Measurements from ENCODE around the gene RAD50.

The RAD50 gene

DNA sequence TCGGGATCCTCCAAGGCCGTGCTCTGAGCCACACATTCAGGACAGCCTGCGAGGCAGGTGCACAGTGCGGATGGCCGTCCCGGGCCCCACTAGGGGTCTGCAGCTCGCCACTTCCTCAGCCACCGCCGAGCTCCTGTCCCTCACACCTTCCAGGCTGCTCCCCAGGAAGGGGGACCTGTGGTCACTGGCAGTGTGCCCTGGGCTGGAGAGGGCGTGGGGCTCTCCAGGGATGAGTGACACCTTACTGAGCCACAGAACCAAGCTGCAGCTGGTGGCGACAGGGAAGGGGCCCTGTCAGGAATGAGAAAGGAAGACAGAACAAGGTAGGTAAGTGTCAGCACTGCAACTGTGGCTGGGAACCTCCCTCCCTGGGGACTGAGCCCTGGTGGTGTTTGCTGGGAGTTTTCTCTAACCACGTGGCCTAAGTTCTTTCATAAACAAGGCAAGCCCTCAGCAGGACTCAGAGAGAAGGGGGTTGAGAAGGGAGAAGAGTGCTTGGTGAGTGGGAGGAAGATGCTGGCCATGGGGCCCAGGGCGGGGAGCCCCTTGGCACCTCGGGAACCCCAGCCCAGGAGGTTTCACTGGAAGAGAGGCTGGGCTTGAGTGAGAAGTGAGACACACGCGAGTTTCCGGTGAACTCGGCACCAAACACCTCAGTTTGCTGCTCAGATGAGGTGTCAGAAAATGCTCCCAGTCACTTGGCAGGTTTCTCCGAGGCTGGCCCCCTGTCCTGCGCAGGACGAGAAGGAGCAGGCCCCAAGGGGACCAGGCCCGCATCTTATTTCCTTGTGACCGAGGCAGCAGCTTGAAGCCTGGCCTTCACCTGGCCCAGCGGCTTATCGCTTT, 106.4 kb downstream of the RAD50 start:
- DNase-seq: no peak

GRCh38 chr5:132663771-132664695, 107.3 kb downstream of the RAD50 start:
- DNase-seq: no peak

GRCh38 chr5:132664696-132665209, 108.0 kb downstream of the RAD50 start:
- no peak for DNase-seq

DNA sequence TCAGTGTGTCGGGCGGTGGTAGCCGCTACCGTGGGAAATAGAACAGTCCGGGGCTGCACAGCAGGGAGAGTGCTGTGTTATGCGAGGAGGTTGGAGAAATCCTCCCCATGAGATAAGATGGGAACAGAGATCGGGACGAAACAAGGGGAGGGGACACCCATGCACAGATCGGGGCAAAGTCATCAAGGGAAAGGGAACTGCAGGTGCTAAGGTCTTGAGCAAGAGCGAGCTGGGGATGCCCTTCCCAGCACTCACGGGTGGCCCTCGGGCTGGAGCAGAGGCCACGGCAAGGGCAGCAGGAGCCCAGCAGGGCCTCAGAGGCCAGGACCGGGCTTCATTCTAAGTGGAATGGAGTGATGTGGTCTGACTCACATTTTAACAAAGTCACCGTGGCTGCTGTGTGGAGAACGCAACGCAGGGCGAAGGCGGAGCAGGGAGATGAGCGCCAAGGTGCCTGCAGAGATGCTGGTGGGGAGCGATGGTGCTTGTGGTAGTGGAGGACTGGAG, 108.8 kb downstream of the RAD50 start:
- no peak for DNase-seq

GRCh38 chr5:132666310-132667123, 109.7 kb downstream of the RAD50 start:
- DNase-seq: no peak

DNA sequence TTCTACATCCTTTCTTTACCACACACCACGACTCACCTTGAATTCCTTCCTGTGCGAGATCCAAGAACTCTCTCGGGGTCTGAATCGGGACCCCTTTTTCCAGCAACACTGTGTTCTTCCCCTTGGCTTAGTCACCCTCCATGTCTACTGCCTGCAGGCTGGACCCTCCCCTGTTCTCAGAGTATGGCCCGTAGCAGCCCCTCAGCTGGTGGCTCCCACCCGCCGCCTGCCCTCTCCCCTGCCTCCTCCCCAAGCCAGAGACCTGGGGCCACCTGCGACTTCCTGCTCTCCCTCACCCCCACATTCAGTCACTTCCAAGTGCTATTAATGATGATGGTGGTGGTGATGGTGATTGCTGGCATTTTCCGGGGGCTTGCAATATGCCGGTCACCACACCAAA, 110.5 kb downstream of the RAD50 start:
- no peak for DNase-seq

- no peak for DNase-seq
Observed at GRCh38 chr5:132667761-132668705, 111.3 kb downstream of the RAD50 start.

GRCh38 chr5:132668706-132669454, 112.1 kb downstream of the RAD50 start:
- no peak for DNase-seq

DNA sequence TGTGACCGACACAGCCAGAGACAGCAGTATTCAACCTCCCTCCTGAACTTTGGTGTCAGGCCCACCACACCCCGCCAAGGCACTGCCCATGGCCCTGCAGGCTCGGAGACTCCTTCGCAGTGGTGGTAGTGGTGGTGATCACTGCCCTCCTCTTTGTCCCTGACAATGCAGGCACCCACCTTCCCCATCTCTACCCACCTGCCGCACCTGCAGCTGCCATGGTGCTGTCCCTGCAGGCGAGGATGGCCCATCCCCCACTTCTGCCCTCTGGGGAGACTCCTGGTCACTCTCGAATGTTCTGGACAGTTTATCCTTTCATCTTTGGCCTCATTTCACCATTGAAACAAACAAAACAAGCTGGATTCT, 112.7 kb downstream of the RAD50 start:
- DNase-seq: no peak

DNA sequence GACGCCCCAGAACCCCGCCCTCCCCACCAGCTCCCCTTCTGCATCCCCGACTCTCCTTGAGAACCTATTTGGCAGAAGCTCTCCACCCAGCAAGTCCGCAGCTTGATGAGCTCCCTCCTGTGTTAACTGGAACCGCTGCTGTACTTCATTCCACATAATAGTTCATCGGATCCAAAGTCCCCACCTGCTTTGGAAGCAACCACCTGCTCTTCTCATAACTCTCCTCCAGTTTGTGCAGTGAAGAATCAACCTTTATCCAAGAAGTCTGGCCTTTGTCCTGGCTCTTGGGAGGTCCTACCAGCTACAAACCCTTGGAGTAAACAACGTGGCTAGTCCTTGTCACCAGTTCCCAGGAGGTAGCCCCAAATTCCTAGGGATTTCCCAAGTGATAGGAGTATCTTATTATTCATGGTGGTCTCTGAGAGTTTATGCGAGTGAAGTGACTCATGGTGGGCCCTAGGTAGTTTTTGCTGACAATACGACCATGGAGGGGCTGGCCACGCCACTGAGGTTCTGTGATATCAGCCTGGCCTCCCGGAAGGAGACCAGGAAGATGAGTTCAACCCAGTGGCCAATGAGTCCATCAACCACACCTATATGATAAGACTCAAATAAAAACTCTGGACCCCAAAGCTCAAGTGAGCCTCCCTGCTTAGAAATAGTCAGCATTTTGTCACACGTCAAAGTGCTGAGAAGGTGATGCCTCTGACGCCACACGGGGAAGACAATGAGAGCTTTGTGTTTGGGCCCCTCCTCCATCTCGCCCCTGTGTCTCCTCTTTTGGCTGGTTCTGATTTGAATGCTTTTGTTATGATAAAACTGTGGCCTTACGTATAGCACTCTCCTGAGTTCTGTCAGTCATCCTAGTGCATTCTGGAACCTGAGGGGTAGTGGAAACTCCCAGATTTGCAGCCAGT, 113.4 kb downstream of the RAD50 start:
- no peak for DNase-seq

- no peak for DNase-seq
Observed at GRCh38 chr5:132671000-132671399, 114.2 kb downstream of the RAD50 start.

DNA sequence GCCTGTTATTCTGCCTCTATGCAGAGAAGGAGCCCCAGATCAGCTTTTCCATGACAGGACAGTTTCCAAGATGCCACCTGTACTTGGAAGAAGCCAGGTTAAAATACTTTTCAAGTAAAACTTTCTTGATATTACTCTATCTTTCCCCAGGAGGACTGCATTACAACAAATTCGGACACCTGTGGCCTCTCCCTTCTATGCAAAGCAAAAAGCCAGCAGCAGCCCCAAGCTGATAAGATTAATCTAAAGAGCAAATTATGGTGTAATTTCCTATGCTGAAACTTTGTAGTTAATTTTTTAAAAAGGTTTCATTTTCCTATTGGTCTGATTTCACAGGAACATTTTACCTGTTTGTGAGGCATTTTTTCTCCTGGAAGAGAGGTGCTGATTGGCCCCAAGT, 116.7 kb downstream of the RAD50 start:
- DNase-seq: no peak

- DNase-seq: no peak
Observed at GRCh38 chr5:132673939-132674630, 117.3 kb downstream of the RAD50 start, which contains the start of gene IL4. TSS of gene IL4 (plus strand) at chr5:132673989. CDS start at chr5:132674051, 62 bp downstream.

- no peak for DNase-seq
Observed at GRCh38 chr5:132674671-132675506, 118.1 kb downstream of the RAD50 start.

GRCh38 chr5:132675936-132676689, 119.3 kb downstream of the RAD50 start:
- DNase-seq: no peak

DNA sequence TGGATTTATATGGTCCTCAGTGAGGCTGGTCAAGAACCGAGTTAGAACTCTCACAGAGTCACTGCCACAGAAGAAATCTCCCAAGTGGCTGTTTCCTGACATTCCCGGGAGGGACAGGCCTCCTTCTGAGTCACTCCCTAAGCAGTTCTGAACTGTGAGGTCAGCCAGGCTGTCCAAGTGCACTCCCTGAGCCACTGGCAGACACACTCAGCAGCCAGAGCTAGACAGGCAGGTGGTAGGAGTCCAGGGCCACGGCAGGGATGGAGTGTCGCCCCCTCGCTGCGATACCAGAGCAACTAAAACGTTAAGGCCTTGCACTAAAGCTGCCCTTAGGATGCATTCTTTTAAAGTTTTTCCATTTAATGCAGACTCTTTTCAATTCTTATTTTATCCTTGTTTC, 120.4 kb downstream of the RAD50 start:
- DNase-seq: no peak
